PC-9 (cell line): ENCODE measurements around the gene MYBPHL. TPM values are rescaled to one million over a fixed set of nuclear protein-coding genes. Genes with fewer than 3 reads are reported as not detected.
A peak's percentile ranks its signal among the peaks of the same experiment; 100 is the strongest.

Source experiments
- BruUV-seq: library from RNA; stranded (reverse); fragments of 400-500 nt; replicated peaks from 2 replicates; lab custom pipeline; 2021; lab: Mats Ljungman, UMichigan
- CTCF ChIA-PET: fragments of 300-600 bp; sonication (Branson Sonifier 250); formaldehyde crosslinking; loops from one replicate; lab custom pipeline; 2022; ENCODE audit warnings: antibody characterized with exemption; lab: Charles Lee
- POLR2A ChIA-PET: fragments of 300-600 bp; sonication (Branson Sonifier 250); formaldehyde crosslinking; loops from one replicate; lab custom pipeline; 2022; ENCODE audit warnings: antibody characterized with exemption; ENCODE audit not compliant: unreplicated experiment; lab: Charles Lee
- DNase-seq, 2 experiments: peaks; one replicate each; pipeline versions ENCODE4 v3.0.0 to v3.0.0-alpha.2; 2015 to 2022; ENCODE audit warnings: mixed read lengths in 1 of 2
- H2AFZ ChIP-seq: fragments of 200-600 bp; sonication (generic); 2 replicates; pipeline ENCODE4 v1.8.1; 2017; ENCODE audit warnings: antibody characterized with exemption
- H3F3A ChIP-seq: fragments of 200-600 bp; sonication (generic); 2 replicates; pipeline ENCODE4 v1.8.1; 2017; ENCODE audit warnings: antibody characterized with exemption, mild to moderate bottlenecking, low read depth; ENCODE audit not compliant: insufficient read depth
- H3K27ac ChIP-seq: fragments of 200-600 bp; sonication (generic); 2 replicates; pipeline ENCODE4 v1.6.1; 2016; ENCODE audit warnings: mixed run types
- H3K27me3 ChIP-seq: fragments of 200-600 bp; sonication (generic); 2 replicates; pipeline ENCODE4 v1.6.1; 2016; ENCODE audit warnings: low read depth, mixed run types; ENCODE audit not compliant: insufficient read depth
- H3K36me3 ChIP-seq: fragments of 200-600 bp; sonication (generic); 2 replicates; pipeline ENCODE4 v1.6.1; 2016; ENCODE audit warnings: low read depth, mixed run types
- H3K4me1 ChIP-seq: fragments of 200-600 bp; sonication (generic); replicated peaks from 2 replicates; pipeline ENCODE4 v1.6.1; 2016; ENCODE audit warnings: mixed run types; ENCODE audit not compliant: insufficient read depth
- H3K4me2 ChIP-seq: fragments of 200-600 bp; sonication (generic); 2 replicates; pipeline ENCODE4 v1.6.1; 2017; ENCODE audit warnings: mixed run types
- H3K4me3 ChIP-seq: fragments of 200-600 bp; sonication (generic); 2 replicates; pipeline ENCODE4 v1.6.1; 2016; ENCODE audit warnings: mixed run types
- H3K79me2 ChIP-seq: fragments of 200-600 bp; sonication (generic); 2 replicates; pipeline ENCODE4 v1.6.1; 2017; ENCODE audit warnings: low read depth, mixed run types
- H3K9me2 ChIP-seq: fragments of 200-600 bp; sonication (generic); 2 replicates; pipeline ENCODE4 v1.8.1; 2017; ENCODE audit warnings: mild to moderate bottlenecking; ENCODE audit not compliant: insufficient read depth
- H3K9me3 ChIP-seq: fragments of 200-600 bp; sonication (generic); 2 replicates; pipeline ENCODE4 v1.8.1; 2016; ENCODE audit warnings: low read depth; ENCODE audit not compliant: insufficient read depth
- H4K20me1 ChIP-seq: fragments of 200-600 bp; sonication (generic); 2 replicates; pipeline ENCODE4 v1.8.1; 2017; ENCODE audit not compliant: insufficient read depth
- EZH2 ChIP-seq: fragments of 200-600 bp; sonication (generic); IDR thresholded peaks from 2 replicates; pipeline ENCODE4 v1.8.0; 2017; ENCODE audit warnings: antibody characterized with exemption, low read depth
- intact Hi-C: fragments of 100-400 bp; cut with micrococcal nuclease; formaldehyde crosslinking; loops from one replicate; pipeline ENCODE4 v1.10.0; 2022; ENCODE audit not compliant: unreplicated experiment
- total RNA-seq: library from RNA; stranded (reverse); gene quantifications from 2 replicates; pipeline ENCODE4 v1.2.3, GENCODE V29; 2021
- TF ChIP-seq, protein P1 (sequence below): fragments of 200-600 bp; sonication (generic); conservative IDR thresholded peaks from 2 replicates; pipeline ENCODE4 v1.6.1; 2017; ENCODE audit warnings: mixed run types, antibody characterized with exemption, mild to moderate bottlenecking, moderate library complexity

The MYBPHL gene
- total RNA-seq, 1 experiment from 2014 or later = not detected

DNA sequence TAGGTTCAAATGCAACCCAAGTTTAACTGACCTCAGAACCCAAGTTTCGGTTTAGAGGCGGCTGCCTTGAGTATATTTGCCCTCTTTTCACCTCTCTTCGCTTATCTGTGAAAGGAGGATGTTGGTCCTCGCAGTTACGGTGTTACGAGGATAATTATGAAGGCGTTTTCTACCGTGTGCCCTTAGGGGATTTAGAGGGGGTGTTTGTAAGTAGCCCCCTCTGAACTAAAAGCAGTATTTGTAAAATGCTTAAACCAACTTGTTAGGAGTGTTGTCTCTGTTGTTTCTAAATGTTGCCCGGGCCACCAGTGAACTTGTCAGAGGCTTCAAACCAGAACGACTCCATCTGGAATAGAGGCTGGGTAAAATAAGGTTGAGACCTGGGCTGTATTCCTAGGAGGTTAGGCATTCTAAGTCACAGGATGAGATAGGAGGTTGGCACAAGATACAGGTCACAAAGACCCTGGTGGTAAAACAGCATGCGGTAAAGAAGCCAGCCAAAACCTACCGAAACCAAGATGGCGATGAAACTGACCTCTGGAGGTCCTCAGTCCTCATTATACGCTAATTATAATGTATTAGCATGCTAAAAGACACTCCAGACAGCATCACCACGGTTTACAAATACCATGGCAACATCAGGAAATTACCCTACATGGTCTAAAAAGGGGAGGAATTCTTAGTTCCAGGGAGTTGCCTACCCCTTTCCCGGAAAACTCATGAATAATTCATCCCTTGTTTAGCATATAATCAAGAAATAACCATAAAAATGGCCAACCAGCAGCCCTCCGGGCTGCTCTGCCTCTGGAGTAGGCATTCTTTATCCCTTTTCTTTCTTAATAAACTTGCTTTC lies 22.8 kb downstream of the MYBPHL start:
- ChIA-PET POLR2A (no interaction called here), CTCF (interaction anchor here (1.2 kb wide), 1 partner anchor 114 kb away, joined by 4 read pairs; the partner anchor contains the start of gene SORT1)
- H3K4me2 ChIP-seq = peak overlapping the region; percentile 89
- H3K4me1 ChIP-seq = peaks cover 23% of the 10 kb centered on the region
- intact Hi-C loops = loop anchor here (1.0 kb wide), 1 partner anchor 114 kb away; no protein-coding TSS in a partner anchor
- no peaks in the 10 kb centered on the region for H3K9me3 ChIP-seq
- TF ChIP-seq, protein P1, sequence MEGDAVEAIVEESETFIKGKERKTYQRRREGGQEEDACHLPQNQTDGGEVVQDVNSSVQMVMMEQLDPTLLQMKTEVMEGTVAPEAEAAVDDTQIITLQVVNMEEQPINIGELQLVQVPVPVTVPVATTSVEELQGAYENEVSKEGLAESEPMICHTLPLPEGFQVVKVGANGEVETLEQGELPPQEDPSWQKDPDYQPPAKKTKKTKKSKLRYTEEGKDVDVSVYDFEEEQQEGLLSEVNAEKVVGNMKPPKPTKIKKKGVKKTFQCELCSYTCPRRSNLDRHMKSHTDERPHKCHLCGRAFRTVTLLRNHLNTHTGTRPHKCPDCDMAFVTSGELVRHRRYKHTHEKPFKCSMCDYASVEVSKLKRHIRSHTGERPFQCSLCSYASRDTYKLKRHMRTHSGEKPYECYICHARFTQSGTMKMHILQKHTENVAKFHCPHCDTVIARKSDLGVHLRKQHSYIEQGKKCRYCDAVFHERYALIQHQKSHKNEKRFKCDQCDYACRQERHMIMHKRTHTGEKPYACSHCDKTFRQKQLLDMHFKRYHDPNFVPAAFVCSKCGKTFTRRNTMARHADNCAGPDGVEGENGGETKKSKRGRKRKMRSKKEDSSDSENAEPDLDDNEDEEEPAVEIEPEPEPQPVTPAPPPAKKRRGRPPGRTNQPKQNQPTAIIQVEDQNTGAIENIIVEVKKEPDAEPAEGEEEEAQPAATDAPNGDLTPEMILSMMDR = 0 out of 2 replicates have a peak, but pooled peaks have one; percentile 8
- no peak for TF ChIP-seq EZH2
- H3F3A ChIP-seq = peaks cover 26% of the 10 kb centered on the region
- H3K36me3 ChIP-seq = 0 out of 2 replicates have a peak, but pooled peaks cover 8% of the 10 kb centered on the region
- no TSS peak for BruUV-seq
- H4K20me1 ChIP-seq = no peaks in the 10 kb centered on the region
- H3K4me3 ChIP-seq = peak overlapping the region; percentile 76
- no peaks in the 10 kb centered on the region for H3K9me2 ChIP-seq
- H2AFZ ChIP-seq = peak overlapping the region; percentile 86
- peaks cover 35% of the 10 kb centered on the region for H3K79me2 ChIP-seq
- no peak for DNase-seq
- H3K27me3 ChIP-seq = no peaks in the 10 kb centered on the region
- H3K27ac ChIP-seq = peak overlapping the region; percentile 70

DNA sequence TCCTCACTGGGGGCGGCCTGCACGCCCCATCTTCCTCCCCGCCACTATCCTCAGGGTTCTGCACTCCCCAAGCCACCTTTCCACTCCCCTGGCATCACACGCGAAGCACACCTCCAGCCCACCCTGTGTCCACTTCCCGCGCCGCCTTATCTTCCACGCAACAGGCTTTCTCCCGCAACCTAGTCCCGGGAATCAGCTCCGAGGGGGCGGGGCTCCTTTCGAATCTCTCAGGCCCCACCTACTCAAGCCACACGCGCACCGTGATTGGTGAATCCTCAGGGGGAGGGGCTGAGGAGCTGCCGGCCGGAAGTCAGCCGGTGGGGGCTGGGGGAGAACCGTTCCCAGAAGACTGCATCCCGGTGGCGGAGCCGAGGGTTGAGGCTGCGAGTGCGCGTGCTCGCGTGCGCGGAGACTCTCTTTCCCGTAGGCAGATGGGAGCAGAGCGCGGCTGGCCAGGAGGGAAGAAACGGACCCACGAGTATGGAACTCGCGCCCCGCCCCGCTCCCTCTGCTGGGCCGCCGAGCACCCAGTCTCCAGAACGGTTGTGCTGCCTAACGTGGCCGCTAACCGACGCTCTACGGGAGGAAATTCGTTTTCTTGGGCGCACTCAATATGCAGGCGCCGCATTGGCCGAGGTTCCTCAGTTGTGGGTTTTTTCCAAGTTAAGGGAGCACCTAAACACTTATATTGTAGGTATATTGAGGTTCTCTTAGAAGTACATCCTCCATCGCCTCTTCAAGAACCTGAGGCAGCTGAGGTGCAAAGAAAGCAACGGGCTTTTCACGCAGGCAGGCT lies 23.7 kb downstream of the MYBPHL start, which contains the start of gene PSRC1:
TSS of gene PSRC1 (minus strand) at position 194 of the 796 bp plus-strand sequence.
- Histone ChIP-seq H3K79me2 (peaks cover 42% of the 10 kb centered on the region), H3K4me2 (peak within 1 kb of the TSS; percentile 89), H3K9me3 (no peaks in the 10 kb centered on the region), H3K36me3 (0 out of 2 replicates have a peak, but pooled peaks cover 8% of the 10 kb centered on the region), H3K9me2 (no peaks in the 10 kb centered on the region), H3K4me3 (peak within 1 kb of the TSS; percentile 76), H3K4me1 (peaks cover 25% of the 10 kb centered on the region), H3F3A (peaks cover 34% of the 10 kb centered on the region), H4K20me1 (no peaks in the 10 kb centered on the region), H3K27ac (peak within 1 kb of the TSS; percentile 70), H3K27me3 (no peaks in the 10 kb centered on the region), H2AFZ (peak within 1 kb of the TSS; percentile 86)
- TF ChIP-seq, protein P1 = peak; percentile 57
- no peak for TF ChIP-seq EZH2
- TSS peak; percentile 35 for BruUV-seq
- POLR2A ChIA-PET = interaction anchor here (0.6 kb wide), 3 partner anchors 100 to 780 kb away, joined by 3 to 10 read pairs (median 4); no protein-coding TSS in a partner anchor
- peak; percentile 89 to 94 for DNase-seq
- CTCF ChIA-PET = interaction anchor here (0.6 to 1.2 kb wide), 2 partner anchors 52 to 115 kb away, joined by 3 to 4 read pairs; partner anchors contain the start of gene SORT1
- intact Hi-C loops = loop anchor here (1.0 kb wide), 1 partner anchor 115 kb away; no protein-coding TSS in a partner anchor
